Common myeloid progenitor, CD34-positive (primary cell): Measurements from ENCODE around the gene JPH3.

Experiments
- CTCF ChIA-PET: fragments of 350-600 bp; sonication (Branson Sonifier 250); formaldehyde crosslinking; loops from one replicate; lab custom pipeline; 2021; ENCODE audit warnings: antibody characterized with exemption; lab: Charles Lee
- POLR2A ChIA-PET: fragments of 350-600 bp; sonication (Branson Sonifier 250); formaldehyde crosslinking; loops from one replicate; lab custom pipeline; 2021; ENCODE audit warnings: antibody characterized with exemption; lab: Charles Lee
- DNase-seq, 3 donors: peaks; one replicate each; pipeline versions ENCODE4 v3.0.0 to v3.0.0-alpha.2; 2013
- H3K27ac ChIP-seq, 2 experiments: 1 replicate in 1 of 2; 2 replicates in 1 of 2; pipeline ENCODE4 v1.7.0; 2013; ENCODE audit warnings: inconsistent platforms in 2 of 2, low read length in 2 of 2, mild to moderate bottlenecking in 2 of 2, low read depth in 1 of 2, moderate library complexity in 1 of 2; ENCODE audit not compliant: severe bottlenecking in 2 of 2, insufficient read depth in 1 of 2, poor library complexity in 1 of 2
- H3K27me3 ChIP-seq, 5 experiments: replicated peaks in 2 of 5; 1 replicate in 3 of 5; 2 replicates in 2 of 5; pipeline versions ENCODE4 v1.6.1 to v1.7.0; 2013; ENCODE audit warnings: low read length in 4 of 5, mild to moderate bottlenecking in 2 of 5, moderate library complexity in 2 of 5, inconsistent platforms in 1 of 5; ENCODE audit not compliant: insufficient read depth in 5 of 5, control insufficient read depth in 4 of 5
- H3K36me3 ChIP-seq, 4 experiments: 1 replicate in 2 of 4; 2 replicates in 2 of 4; pipeline versions ENCODE4 v1.6.1 to v1.7.0; 2013; ENCODE audit warnings: low read length in 3 of 4, control low read depth in 1 of 4, mild to moderate bottlenecking in 1 of 4; ENCODE audit not compliant: control insufficient read depth in 4 of 4, insufficient read depth in 4 of 4
- H3K4me1 ChIP-seq, 4 experiments: 1 replicate in 3 of 4; 2 replicates in 1 of 4; pipeline versions ENCODE4 v1.6.1 to v1.7.1; 2013; ENCODE audit warnings: low read length in 3 of 4, mild to moderate bottlenecking in 3 of 4, control low read depth in 1 of 4, inconsistent platforms in 1 of 4, moderate library complexity in 1 of 4; ENCODE audit not compliant: control insufficient read depth in 4 of 4, insufficient read depth in 4 of 4; ENCODE audit errors: control extremely low read depth in 1 of 4
- H3K4me3 ChIP-seq, 7 experiments: 1 replicate in 4 of 7; 2 replicates in 3 of 7; pipeline versions ENCODE4 v1.5.1 to v1.7.0; 2013; ENCODE audit warnings: mild to moderate bottlenecking in 7 of 7, low read length in 6 of 7, moderate library complexity in 6 of 7, inconsistent platforms in 2 of 7, low read depth in 2 of 7, control low read depth in 1 of 7; ENCODE audit not compliant: insufficient read depth in 4 of 7, control insufficient read depth in 1 of 7; ENCODE audit errors: extremely low read depth in 1 of 7
- H3K9me3 ChIP-seq, 5 experiments: 1 replicate in 4 of 5; 2 replicates in 1 of 5; pipeline versions ENCODE4 v1.6.1 to v1.7.1; 2013; ENCODE audit warnings: low read length in 4 of 5, mild to moderate bottlenecking in 2 of 5, inconsistent platforms in 1 of 5, low read depth in 1 of 5, moderate library complexity in 1 of 5; ENCODE audit not compliant: control insufficient read depth in 4 of 5, insufficient read depth in 2 of 5; ENCODE audit errors: control extremely low read depth in 1 of 5
- WGBS: methylation state at CpG from one replicate; pipeline ENCODE4 v1.1.5; 2013; ENCODE audit not compliant: insufficient coverage; 5-methylcytosine and 5-hydroxymethylcytosine counted together

JPH3 gene

GRCh38 chr16:87671715-87672270, 69.5 kb downstream of the JPH3 start:
- H3K27ac ChIP-seq, result no peak overlapping the region
- WGBS, result 87% methylated on average over 12 of the region's 20 CpGs
- no peak overlapping the region for H3K4me3 ChIP-seq
- CTCF ChIA-PET, result no interaction called here
- H3K27me3 ChIP-seq, result no peaks in the 10 kb centered on the region
- no peak for DNase-seq
- no peaks in the 10 kb centered on the region for H3K9me3 ChIP-seq
- POLR2A ChIA-PET, result no interaction called here
- H3K4me1 ChIP-seq, result no peaks in the 10 kb centered on the region
- no peaks in the 10 kb centered on the region for H3K36me3 ChIP-seq

- Histone ChIP-seq H3K4me1 (no peaks in the 10 kb centered on the region), H3K36me3 (no peaks in the 10 kb centered on the region), H3K27ac (no peak overlapping the region), H3K4me3 (no peak overlapping the region), H3K27me3 (no peaks in the 10 kb centered on the region), H3K9me3 (no peaks in the 10 kb centered on the region)
- POLR2A ChIA-PET, result no interaction called here
- WGBS, result 67% methylated on average over 5 of the region's 5 CpGs
- DNase-seq, result peak in 2 of 3 donors; percentile 20 to 32
- CTCF ChIA-PET, result interaction anchor here (0.8 kb wide), 1 partner anchor 10 kb away, joined by 3 read pairs; no protein-coding TSS in a partner anchor
These were observed 72.1 kb downstream of the JPH3 start for GRCh38 chr16:87674419-87674818.

GRCh38 chr16:87675111-87675719, 72.9 kb downstream of the JPH3 start:
- 66% methylated on average over 11 of the region's 15 CpGs for WGBS
- Histone ChIP-seq H3K4me3 (no peak overlapping the region), H3K27ac (no peak overlapping the region), H3K4me1 (no peaks in the 10 kb centered on the region), H3K9me3 (no peaks in the 10 kb centered on the region), H3K27me3 (no peaks in the 10 kb centered on the region), H3K36me3 (no peaks in the 10 kb centered on the region)
- ChIA-PET POLR2A (no interaction called here), CTCF (no interaction called here)
- no peak for DNase-seq

- 79% methylated on average over 3 of the region's 5 CpGs for WGBS
- POLR2A ChIA-PET, result interaction anchor here (0.7 kb wide), 1 partner anchor 17 kb away, joined by 3 read pairs; no protein-coding TSS in a partner anchor
- CTCF ChIA-PET, result no interaction called here
- Histone ChIP-seq H3K27me3 (no peaks in the 10 kb centered on the region), H3K36me3 (no peaks in the 10 kb centered on the region), H3K27ac (no peak overlapping the region), H3K4me3 (no peak overlapping the region), H3K9me3 (no peaks in the 10 kb centered on the region), H3K4me1 (peaks cover 0 to 12% (median 10%) of the 10 kb centered on the region in 4 experiments)
- no peak for DNase-seq
These were observed 75.5 kb downstream of the JPH3 start for GRCh38 chr16:87677830-87678229.

GRCh38 chr16:87678618-87679017, 76.3 kb downstream of the JPH3 start:
- no peaks in the 10 kb centered on the region for H3K9me3 ChIP-seq
- H3K27me3 ChIP-seq, result no peaks in the 10 kb centered on the region
- ChIA-PET POLR2A (no interaction called here), CTCF (no interaction called here)
- no peak overlapping the region for H3K27ac ChIP-seq
- DNase-seq, result no peak
- H3K4me1 ChIP-seq, result peaks cover 0 to 12% (median 10%) of the 10 kb centered on the region in 4 experiments
- no peak overlapping the region for H3K4me3 ChIP-seq
- 74% methylated on average over 12 of the region's 14 CpGs for WGBS
- no peaks in the 10 kb centered on the region for H3K36me3 ChIP-seq

- peaks cover 0 to 12% (median 10%) of the 10 kb centered on the region in 4 experiments for H3K4me1 ChIP-seq
- no peak for DNase-seq
- no peaks in the 10 kb centered on the region for H3K27me3 ChIP-seq
- no peaks in the 10 kb centered on the region for H3K36me3 ChIP-seq
- no peaks in the 10 kb centered on the region for H3K9me3 ChIP-seq
- no peak overlapping the region for H3K4me3 ChIP-seq
- H3K27ac ChIP-seq, result no peak overlapping the region
- POLR2A ChIA-PET, result interaction anchor here (0.6 kb wide), 1 partner anchor 15 kb away, joined by 3 read pairs; no protein-coding TSS in a partner anchor
- CTCF ChIA-PET, result interaction anchor here (1.1 kb wide), 1 partner anchor 10 kb away, joined by 3 read pairs; no protein-coding TSS in a partner anchor
- WGBS, result 99% methylated on average over 17 of the region's 18 CpGs
These were observed 77.4 kb downstream of the JPH3 start for GRCh38 chr16:87679593-87680271.

- 94% methylated on average over 11 of the region's 17 CpGs for WGBS
- DNase-seq, result no peak
- H3K36me3 ChIP-seq, result no peaks in the 10 kb centered on the region
- H3K27me3 ChIP-seq, result no peaks in the 10 kb centered on the region
- no peak overlapping the region for H3K27ac ChIP-seq
- ChIA-PET POLR2A (no interaction called here), CTCF (no interaction called here)
- H3K4me1 ChIP-seq, result peaks cover 0 to 12% (median 10%) of the 10 kb centered on the region in 4 experiments
- H3K9me3 ChIP-seq, result no peaks in the 10 kb centered on the region
- H3K4me3 ChIP-seq, result no peak overlapping the region
These were observed 78.0 kb downstream of the JPH3 start for GRCh38 chr16:87680272-87680644.
